ENCODE results near the gene ANKRD26.

Gene ANKRD26

DNA sequence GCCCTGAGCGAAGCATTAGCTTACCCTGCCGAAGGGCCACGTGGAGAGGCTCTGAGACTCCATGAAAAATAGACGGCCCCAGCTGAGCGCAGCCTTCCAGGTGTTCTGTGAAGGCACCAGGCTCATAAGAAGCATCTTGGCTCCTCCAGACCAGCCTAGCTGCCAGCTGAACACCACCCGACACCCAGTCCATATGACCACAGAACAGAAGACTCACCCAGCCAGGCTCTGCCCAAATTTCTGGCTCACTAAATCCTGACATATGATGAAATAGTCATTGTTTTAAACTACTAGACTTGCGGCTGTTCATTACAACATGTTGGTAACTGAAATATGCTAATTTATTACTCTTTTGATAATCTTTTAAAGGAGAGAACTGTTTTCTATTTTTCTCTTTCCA lies 140.0 kb downstream of the ANKRD26 start:
- H3K27ac ChIP-seq (ENCODE audit: extremely low read depth, low read depth, low read length): no peak overlapping the region
- TF ChIP-seq, protein P1, sequence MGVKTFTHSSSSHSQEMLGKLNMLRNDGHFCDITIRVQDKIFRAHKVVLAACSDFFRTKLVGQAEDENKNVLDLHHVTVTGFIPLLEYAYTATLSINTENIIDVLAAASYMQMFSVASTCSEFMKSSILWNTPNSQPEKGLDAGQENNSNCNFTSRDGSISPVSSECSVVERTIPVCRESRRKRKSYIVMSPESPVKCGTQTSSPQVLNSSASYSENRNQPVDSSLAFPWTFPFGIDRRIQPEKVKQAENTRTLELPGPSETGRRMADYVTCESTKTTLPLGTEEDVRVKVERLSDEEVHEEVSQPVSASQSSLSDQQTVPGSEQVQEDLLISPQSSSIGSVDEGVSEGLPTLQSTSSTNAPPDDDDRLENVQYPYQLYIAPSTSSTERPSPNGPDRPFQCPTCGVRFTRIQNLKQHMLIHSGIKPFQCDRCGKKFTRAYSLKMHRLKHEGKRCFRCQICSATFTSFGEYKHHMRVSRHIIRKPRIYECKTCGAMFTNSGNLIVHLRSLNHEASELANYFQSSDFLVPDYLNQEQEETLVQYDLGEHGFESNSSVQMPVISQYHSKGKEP (tag by site-specific recombination; IDR thresholded peaks at IDR 0.05): no peak
- TF ChIP-seq ZNF830 (tag by site-specific recombination; IDR thresholded peaks at IDR 0.05; ENCODE audit: low read depth) (no peak), ZBTB48 (tag by site-specific recombination; IDR thresholded peaks at IDR 0.05) (no peak), ZNF530 (tag by site-specific recombination; IDR thresholded peaks at IDR 0.05; ENCODE audit: low read depth) (no peak), ZEB2 (tag by site-specific recombination; IDR thresholded peaks at IDR 0.05) (no peak), ZNF184 (tag by site-specific recombination; IDR thresholded peaks at IDR 0.05) (no peak), ZNF510 (tag by site-specific recombination; IDR thresholded peaks at IDR 0.05; ENCODE audit: insufficient replicate concordance) (no peak), ZNF324 (tag by site-specific recombination; IDR thresholded peaks at IDR 0.05) (no peak), KLF9 (tag by site-specific recombination; IDR thresholded peaks at IDR 0.05; ENCODE audit: low read depth) (no peak), ZNF571 (tag by site-specific recombination; IDR thresholded peaks at IDR 0.05) (no peak)
- no peaks in the 10 kb centered on the region for H3K4me1 ChIP-seq (ENCODE audit: control insufficient read depth, insufficient read depth, low read length)
- CTCF ChIA-PET: no interaction called here
- POLR2A ChIA-PET: no interaction called here
- H3K4me3 ChIP-seq (ENCODE audit: low read depth, low read length): no peak overlapping the region
- peaks cover 0 to 6% of the 10 kb centered on the region in 2 experiments; a peak in 1 of 3 replicates for H3K36me3 ChIP-seq (ENCODE audit: control insufficient read depth in 2 of 2, insufficient read depth in 1 of 2, low read length in 2 of 2)
- H3K9me3 ChIP-seq (ENCODE audit: control insufficient read depth, insufficient read depth, low read depth, low read length): no peaks in the 10 kb centered on the region

DNA sequence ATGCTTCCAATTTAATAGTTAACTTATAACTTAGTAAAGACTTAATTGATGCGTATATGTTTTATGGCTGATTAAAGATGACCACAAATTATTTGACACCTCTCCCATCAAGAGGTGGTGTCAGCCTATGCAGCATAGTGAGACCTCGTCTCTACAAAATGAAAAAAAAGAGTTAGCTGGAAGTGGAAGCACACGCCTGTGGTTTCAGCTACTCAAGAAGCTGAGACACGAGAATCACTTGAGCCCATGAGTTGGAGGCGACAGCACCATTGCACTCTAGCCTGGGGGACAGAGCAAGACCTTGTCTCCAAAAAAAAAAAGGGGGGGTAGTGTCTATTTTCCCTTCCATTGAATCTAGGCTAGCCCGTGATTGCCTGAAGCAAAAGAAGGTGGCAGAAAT lies 140.5 kb downstream of the ANKRD26 start:
- peaks cover 0 to 6% of the 10 kb centered on the region in 2 experiments; a peak in 1 of 3 replicates for H3K36me3 ChIP-seq (ENCODE audit: control insufficient read depth in 2 of 2, insufficient read depth in 1 of 2, low read length in 2 of 2)
- H3K4me1 ChIP-seq (ENCODE audit: control insufficient read depth, insufficient read depth, low read length): no peaks in the 10 kb centered on the region
- no peak overlapping the region for H3K27ac ChIP-seq (ENCODE audit: extremely low read depth, low read depth, low read length)
- no peak for TF ChIP-seq ZNF791 (tag by site-specific recombination; IDR thresholded peaks at IDR 0.05)
- TF ChIP-seq, protein P2, sequence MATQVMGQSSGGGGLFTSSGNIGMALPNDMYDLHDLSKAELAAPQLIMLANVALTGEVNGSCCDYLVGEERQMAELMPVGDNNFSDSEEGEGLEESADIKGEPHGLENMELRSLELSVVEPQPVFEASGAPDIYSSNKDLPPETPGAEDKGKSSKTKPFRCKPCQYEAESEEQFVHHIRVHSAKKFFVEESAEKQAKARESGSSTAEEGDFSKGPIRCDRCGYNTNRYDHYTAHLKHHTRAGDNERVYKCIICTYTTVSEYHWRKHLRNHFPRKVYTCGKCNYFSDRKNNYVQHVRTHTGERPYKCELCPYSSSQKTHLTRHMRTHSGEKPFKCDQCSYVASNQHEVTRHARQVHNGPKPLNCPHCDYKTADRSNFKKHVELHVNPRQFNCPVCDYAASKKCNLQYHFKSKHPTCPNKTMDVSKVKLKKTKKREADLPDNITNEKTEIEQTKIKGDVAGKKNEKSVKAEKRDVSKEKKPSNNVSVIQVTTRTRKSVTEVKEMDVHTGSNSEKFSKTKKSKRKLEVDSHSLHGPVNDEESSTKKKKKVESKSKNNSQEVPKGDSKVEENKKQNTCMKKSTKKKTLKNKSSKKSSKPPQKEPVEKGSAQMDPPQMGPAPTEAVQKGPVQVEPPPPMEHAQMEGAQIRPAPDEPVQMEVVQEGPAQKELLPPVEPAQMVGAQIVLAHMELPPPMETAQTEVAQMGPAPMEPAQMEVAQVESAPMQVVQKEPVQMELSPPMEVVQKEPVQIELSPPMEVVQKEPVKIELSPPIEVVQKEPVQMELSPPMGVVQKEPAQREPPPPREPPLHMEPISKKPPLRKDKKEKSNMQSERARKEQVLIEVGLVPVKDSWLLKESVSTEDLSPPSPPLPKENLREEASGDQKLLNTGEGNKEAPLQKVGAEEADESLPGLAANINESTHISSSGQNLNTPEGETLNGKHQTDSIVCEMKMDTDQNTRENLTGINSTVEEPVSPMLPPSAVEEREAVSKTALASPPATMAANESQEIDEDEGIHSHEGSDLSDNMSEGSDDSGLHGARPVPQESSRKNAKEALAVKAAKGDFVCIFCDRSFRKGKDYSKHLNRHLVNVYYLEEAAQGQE (tag by site-specific recombination; IDR thresholded peaks at IDR 0.05): no peak
- TF ChIP-seq ZNF670 (tag by site-specific recombination; IDR thresholded peaks at IDR 0.05; ENCODE audit: low read depth): no peak
- TF ChIP-seq, protein P3, sequence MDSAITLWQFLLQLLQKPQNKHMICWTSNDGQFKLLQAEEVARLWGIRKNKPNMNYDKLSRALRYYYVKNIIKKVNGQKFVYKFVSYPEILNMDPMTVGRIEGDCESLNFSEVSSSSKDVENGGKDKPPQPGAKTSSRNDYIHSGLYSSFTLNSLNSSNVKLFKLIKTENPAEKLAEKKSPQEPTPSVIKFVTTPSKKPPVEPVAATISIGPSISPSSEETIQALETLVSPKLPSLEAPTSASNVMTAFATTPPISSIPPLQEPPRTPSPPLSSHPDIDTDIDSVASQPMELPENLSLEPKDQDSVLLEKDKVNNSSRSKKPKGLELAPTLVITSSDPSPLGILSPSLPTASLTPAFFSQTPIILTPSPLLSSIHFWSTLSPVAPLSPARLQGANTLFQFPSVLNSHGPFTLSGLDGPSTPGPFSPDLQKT (IDR thresholded peaks at IDR 0.05; ENCODE audit: borderline replicate concordance, low read depth, low read length): no peak
- TF ChIP-seq, protein P4, sequence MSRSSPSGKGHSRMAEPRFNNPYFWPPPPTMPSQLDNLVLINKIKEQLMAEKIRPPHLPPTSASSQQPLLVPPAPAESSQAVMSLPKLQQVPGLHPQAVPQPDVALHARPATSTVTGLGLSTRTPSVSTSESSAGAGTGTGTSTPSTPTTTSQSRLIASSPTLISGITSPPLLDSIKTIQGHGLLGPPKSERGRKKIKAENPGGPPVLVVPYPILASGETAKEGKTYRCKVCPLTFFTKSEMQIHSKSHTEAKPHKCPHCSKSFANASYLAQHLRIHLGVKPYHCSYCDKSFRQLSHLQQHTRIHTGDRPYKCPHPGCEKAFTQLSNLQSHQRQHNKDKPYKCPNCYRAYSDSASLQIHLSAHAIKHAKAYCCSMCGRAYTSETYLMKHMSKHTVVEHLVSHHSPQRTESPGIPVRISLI (tag by site-specific recombination; IDR thresholded peaks at IDR 0.05): no peak
- TF ChIP-seq, protein P5, sequence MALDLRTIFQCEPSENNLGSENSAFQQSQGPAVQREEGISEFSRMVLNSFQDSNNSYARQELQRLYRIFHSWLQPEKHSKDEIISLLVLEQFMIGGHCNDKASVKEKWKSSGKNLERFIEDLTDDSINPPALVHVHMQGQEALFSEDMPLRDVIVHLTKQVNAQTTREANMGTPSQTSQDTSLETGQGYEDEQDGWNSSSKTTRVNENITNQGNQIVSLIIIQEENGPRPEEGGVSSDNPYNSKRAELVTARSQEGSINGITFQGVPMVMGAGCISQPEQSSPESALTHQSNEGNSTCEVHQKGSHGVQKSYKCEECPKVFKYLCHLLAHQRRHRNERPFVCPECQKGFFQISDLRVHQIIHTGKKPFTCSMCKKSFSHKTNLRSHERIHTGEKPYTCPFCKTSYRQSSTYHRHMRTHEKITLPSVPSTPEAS (tag by site-specific recombination; IDR thresholded peaks at IDR 0.05): no peak
- no peak for TF ChIP-seq ZNF654 (tag by site-specific recombination; IDR thresholded peaks at IDR 0.05; ENCODE audit: low read depth)
- TF ChIP-seq RBAK (tag by site-specific recombination; IDR thresholded peaks at IDR 0.05): no peak
- TF ChIP-seq ZNF510 (tag by site-specific recombination; IDR thresholded peaks at IDR 0.05; ENCODE audit: insufficient replicate concordance): no peak
- TF ChIP-seq ZNF354C (tag by site-specific recombination; IDR thresholded peaks at IDR 0.05; ENCODE audit: borderline replicate concordance, low read depth): no peak
- TF ChIP-seq ZBTB7A (tag by site-specific recombination; IDR thresholded peaks at IDR 0.05; ENCODE audit: low read depth): no peak
- TF ChIP-seq, protein P6, sequence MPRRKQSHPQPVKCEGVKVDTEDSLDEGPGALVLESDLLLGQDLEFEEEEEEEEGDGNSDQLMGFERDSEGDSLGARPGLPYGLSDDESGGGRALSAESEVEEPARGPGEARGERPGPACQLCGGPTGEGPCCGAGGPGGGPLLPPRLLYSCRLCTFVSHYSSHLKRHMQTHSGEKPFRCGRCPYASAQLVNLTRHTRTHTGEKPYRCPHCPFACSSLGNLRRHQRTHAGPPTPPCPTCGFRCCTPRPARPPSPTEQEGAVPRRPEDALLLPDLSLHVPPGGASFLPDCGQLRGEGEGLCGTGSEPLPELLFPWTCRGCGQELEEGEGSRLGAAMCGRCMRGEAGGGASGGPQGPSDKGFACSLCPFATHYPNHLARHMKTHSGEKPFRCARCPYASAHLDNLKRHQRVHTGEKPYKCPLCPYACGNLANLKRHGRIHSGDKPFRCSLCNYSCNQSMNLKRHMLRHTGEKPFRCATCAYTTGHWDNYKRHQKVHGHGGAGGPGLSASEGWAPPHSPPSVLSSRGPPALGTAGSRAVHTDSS (tag by site-specific recombination; IDR thresholded peaks at IDR 0.05): no peak
- TF ChIP-seq ZNF776 (tag by site-specific recombination; IDR thresholded peaks at IDR 0.05; ENCODE audit: borderline replicate concordance): no peak
- TF ChIP-seq ZNF155 (tag by site-specific recombination; IDR thresholded peaks at IDR 0.05): no peak
- TF ChIP-seq ZNF2 (tag by site-specific recombination; IDR thresholded peaks at IDR 0.05): no peak
- no peak for TF ChIP-seq ZEB2 (tag by site-specific recombination; IDR thresholded peaks at IDR 0.05)
- no peak for TF ChIP-seq ZNF658 (tag by site-specific recombination; IDR thresholded peaks at IDR 0.05)
- no peaks in the 10 kb centered on the region for H3K9me3 ChIP-seq (ENCODE audit: control insufficient read depth, insufficient read depth, low read depth, low read length)
- H3K4me3 ChIP-seq (ENCODE audit: low read depth, low read length): no peak overlapping the region
- CTCF ChIA-PET: no interaction called here
- POLR2A ChIA-PET: no interaction called here

Measured in HEK293 (cell line).